Panc1 (cell line): ENCODE results near the gene SLC39A8. TPM values are rescaled to one million over a fixed set of nuclear protein-coding genes. Genes with fewer than 3 reads are reported as not detected.

Experiments used
- ATAC-seq: fragments of 200-7000 bp; cut with Tn5 transposase; 2 replicates; pipeline ENCODE4 v1.9.1; 2020; ENCODE audit warnings: mild to moderate bottlenecking, moderate library complexity
- BruUV-seq: library from RNA; stranded (reverse); fragments of 400-500 nt; replicated peaks from 2 replicates; lab custom pipeline; 2021; lab: Mats Ljungman, UMichigan
- CTCF ChIA-PET: fragments of 300-600 bp; sonication (Branson Sonifier 250); formaldehyde crosslinking; loops from one replicate; lab custom pipeline; 2022; ENCODE audit warnings: antibody characterized with exemption; lab: Charles Lee
- POLR2A ChIA-PET: fragments of 300-600 bp; sonication (Branson Sonifier 250); formaldehyde crosslinking; loops from one replicate; lab custom pipeline; 2022; ENCODE audit warnings: antibody characterized with exemption; lab: Charles Lee
- DNase-seq: peaks from one replicate; pipeline ENCODE4 v3.0.0-alpha.2; 2010; ENCODE audit warnings: low read depth, low spot score
- H3K27ac ChIP-seq: 2 replicates; pipeline ENCODE4 v1.5.1; 2011; ENCODE audit warnings: mild to moderate bottlenecking, low read length, inconsistent platforms
- H3K27me3 ChIP-seq: fragments of 200-500 bp; sonication (Bioruptor generic); 2 replicates; pipeline ENCODE4 v1.6.0; 2014; ENCODE audit warnings: low read length, inconsistent platforms; ENCODE audit not compliant: control insufficient read depth, insufficient read depth
- H3K36me3 ChIP-seq: fragments of 200-500 bp; sonication (Bioruptor generic); 2 replicates; pipeline ENCODE4 v1.5.1; 2014; ENCODE audit warnings: inconsistent platforms, mild to moderate bottlenecking, low read length, moderate library complexity; ENCODE audit not compliant: control insufficient read depth, insufficient read depth
- H3K4me1 ChIP-seq: 2 replicates; pipeline ENCODE4 v1.5.1; 2011; ENCODE audit warnings: inconsistent platforms, mild to moderate bottlenecking, low read length, moderate library complexity; ENCODE audit not compliant: control insufficient read depth, insufficient read depth
- H3K4me3 ChIP-seq, 2 experiments: 2 replicates each; pipeline ENCODE4 v1.5.1; 2011 to 2012; ENCODE audit warnings: low read depth in 2 of 2, low read length in 2 of 2, mild to moderate bottlenecking in 2 of 2, inconsistent platforms in 1 of 2, moderate library complexity in 1 of 2
- H3K9me3 ChIP-seq: fragments of 200-500 bp; sonication (Bioruptor generic); 2 replicates; pipeline ENCODE4 v1.5.1; 2014; ENCODE audit warnings: low read depth, mild to moderate bottlenecking, inconsistent platforms, low read length, moderate library complexity; ENCODE audit not compliant: control insufficient read depth, insufficient read depth
- CTCF ChIP-seq: fragments of 450-650 bp; IDR thresholded peaks from 2 replicates; pipeline ENCODE4 v1.5.1; 2017; ENCODE audit warnings: mild to moderate bottlenecking
- POLR2AphosphoS5 ChIP-seq: IDR thresholded peaks from 2 replicates; pipeline ENCODE4 v1.6.1; 2012; ENCODE audit warnings: mild to moderate bottlenecking, low read depth, low read length, moderate library complexity
- SIN3A ChIP-seq: IDR thresholded peaks from 2 replicates; pipeline ENCODE4 v1.6.1; 2012; ENCODE audit warnings: low read depth, mild to moderate bottlenecking, low read length, moderate library complexity, borderline replicate concordance; ENCODE audit not compliant: insufficient read depth
- TCF7L2 ChIP-seq: IDR thresholded peaks from 2 replicates; pipeline ENCODE4 v1.6.1; 2011; ENCODE audit warnings: mild to moderate bottlenecking, low read depth, low read length, inconsistent platforms
- in situ Hi-C: cut with HindIII; loops from 2 replicates; pipeline ENCODE4 v1.10.0; 2016; ENCODE audit warnings: low sequenced_read_pairs, low pct_unique_long_range_greater_than_20kb
- intact Hi-C: fragments of 100-400 bp; cut with micrococcal nuclease; formaldehyde crosslinking; loops from one replicate; pipeline ENCODE4 v1.10.0; 2022; ENCODE audit not compliant: unreplicated experiment
- total RNA-seq: library from RNA; stranded (reverse); gene quantifications from one replicate; pipeline ENCODE4 v1.2.1, GENCODE V29; 2021; ENCODE audit not compliant: unreplicated experiment
- TF ChIP-seq, protein P1 (sequence below), 2 experiments: IDR thresholded peaks; 2 replicates each; pipeline ENCODE4 v1.6.1; 2011 to 2012; ENCODE audit warnings: low read depth in 2 of 2, control low read depth in 1 of 2, low read length in 1 of 2, mild to moderate bottlenecking in 1 of 2, moderate library complexity in 1 of 2; ENCODE audit not compliant: insufficient read depth in 1 of 2

SLC39A8 gene
- total RNA-seq, 1 experiment from 2014 or later = 1.4 TPM

- no peak overlapping the region for H3K4me3 ChIP-seq
- DNase-seq (no peak), ATAC-seq (no peak)
- no peaks in the 10 kb centered on the region for H3K9me3 ChIP-seq
- BruUV-seq = no TSS peak
- intact Hi-C loops = no loop called here
- no peaks in the 10 kb centered on the region for H3K36me3 ChIP-seq
- H3K4me1 ChIP-seq = no peaks in the 10 kb centered on the region
- CTCF ChIA-PET = no interaction called here
- no peaks in the 10 kb centered on the region for H3K27me3 ChIP-seq
- POLR2A ChIA-PET = no interaction called here
- no peak overlapping the region for H3K27ac ChIP-seq
- TF ChIP-seq SIN3A (no peak), POLR2AphosphoS5 (no peak), TCF7L2 (no peak), CTCF (no peak)
- TF ChIP-seq, protein P1, sequence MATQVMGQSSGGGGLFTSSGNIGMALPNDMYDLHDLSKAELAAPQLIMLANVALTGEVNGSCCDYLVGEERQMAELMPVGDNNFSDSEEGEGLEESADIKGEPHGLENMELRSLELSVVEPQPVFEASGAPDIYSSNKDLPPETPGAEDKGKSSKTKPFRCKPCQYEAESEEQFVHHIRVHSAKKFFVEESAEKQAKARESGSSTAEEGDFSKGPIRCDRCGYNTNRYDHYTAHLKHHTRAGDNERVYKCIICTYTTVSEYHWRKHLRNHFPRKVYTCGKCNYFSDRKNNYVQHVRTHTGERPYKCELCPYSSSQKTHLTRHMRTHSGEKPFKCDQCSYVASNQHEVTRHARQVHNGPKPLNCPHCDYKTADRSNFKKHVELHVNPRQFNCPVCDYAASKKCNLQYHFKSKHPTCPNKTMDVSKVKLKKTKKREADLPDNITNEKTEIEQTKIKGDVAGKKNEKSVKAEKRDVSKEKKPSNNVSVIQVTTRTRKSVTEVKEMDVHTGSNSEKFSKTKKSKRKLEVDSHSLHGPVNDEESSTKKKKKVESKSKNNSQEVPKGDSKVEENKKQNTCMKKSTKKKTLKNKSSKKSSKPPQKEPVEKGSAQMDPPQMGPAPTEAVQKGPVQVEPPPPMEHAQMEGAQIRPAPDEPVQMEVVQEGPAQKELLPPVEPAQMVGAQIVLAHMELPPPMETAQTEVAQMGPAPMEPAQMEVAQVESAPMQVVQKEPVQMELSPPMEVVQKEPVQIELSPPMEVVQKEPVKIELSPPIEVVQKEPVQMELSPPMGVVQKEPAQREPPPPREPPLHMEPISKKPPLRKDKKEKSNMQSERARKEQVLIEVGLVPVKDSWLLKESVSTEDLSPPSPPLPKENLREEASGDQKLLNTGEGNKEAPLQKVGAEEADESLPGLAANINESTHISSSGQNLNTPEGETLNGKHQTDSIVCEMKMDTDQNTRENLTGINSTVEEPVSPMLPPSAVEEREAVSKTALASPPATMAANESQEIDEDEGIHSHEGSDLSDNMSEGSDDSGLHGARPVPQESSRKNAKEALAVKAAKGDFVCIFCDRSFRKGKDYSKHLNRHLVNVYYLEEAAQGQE (IDR thresholded peaks at IDR 0.05; ENCODE audit: insufficient read depth in 1 of 2, low read depth in 2 of 2, low read length in 1 of 2) = no peak
- in situ Hi-C loops = no loop called here
Measured at GRCh38 chr4:102253860-102254259, 91.4 kb downstream of the SLC39A8 start.

DNA sequence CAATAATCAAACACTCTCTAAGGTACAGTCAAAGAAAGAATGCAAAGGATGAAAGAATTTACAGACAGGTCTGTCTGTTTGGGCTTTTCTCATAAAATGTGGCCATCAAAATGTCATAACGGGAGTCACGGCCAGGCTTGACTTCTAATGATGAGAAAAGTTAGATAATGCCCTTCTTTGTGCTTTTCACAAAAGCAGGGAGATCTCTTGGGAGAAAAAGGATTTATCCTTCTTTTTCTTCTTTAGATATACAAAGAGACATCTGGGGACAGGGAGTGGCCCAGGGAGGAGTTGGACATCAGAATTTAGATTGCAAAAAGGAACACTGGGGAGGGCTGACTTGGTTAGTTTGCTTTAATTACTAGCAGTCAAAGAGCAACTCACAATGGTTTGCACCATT, 93.1 kb downstream of the SLC39A8 start:
- ChIA-PET POLR2A (no interaction called here), CTCF (no interaction called here)
- intact Hi-C loops = no loop called here
- Histone ChIP-seq H3K4me1 (no peaks in the 10 kb centered on the region), H3K27me3 (no peaks in the 10 kb centered on the region), H3K4me3 (no peak overlapping the region), H3K9me3 (no peaks in the 10 kb centered on the region), H3K36me3 (no peaks in the 10 kb centered on the region), H3K27ac (no peak overlapping the region)
- no peak for DNase-seq
- no peak for ATAC-seq
- TF ChIP-seq, protein P1 (IDR thresholded peaks at IDR 0.05; ENCODE audit: insufficient read depth in 1 of 2, low read depth in 2 of 2, low read length in 1 of 2) = no peak
- TF ChIP-seq SIN3A (no peak), POLR2AphosphoS5 (no peak), CTCF (no peak), TCF7L2 (no peak)
- in situ Hi-C loops = no loop called here
- BruUV-seq = no TSS peak
